GM12878 (cell line): ENCODE results near the gene YIPF6. TPM values are rescaled to one million over a fixed set of nuclear protein-coding genes. Genes with fewer than 3 reads are reported as not detected.
A peak's percentile ranks its signal among the peaks of the same experiment; 100 is the strongest.

Experiments
- ATAC-seq: fragments of 200-7000 bp; cut with Tn5 transposase; 3 replicates; pipeline ENCODE4 v1.9.1; 2020; ENCODE audit warnings: mild to moderate bottlenecking, moderate library complexity
- BruUV-seq: library from RNA; stranded (reverse); fragments of 400-500 nt; replicated peaks from 2 replicates; lab custom pipeline; 2021; lab: Mats Ljungman, UMichigan
- CTCF ChIA-PET: fragments of 300-600 bp; sonication (Branson Sonifier 250); formaldehyde crosslinking; extraction: SDS; loops from one replicate; lab custom pipeline; 2021; ENCODE audit warnings: inconsistent platforms; lab: Yijun Ruan, JAX
- POLR2A ChIA-PET: fragments of 350-600 bp; formaldehyde crosslinking; extraction: SDS; loops from one replicate; lab custom pipeline; 2021; ENCODE audit warnings: inconsistent platforms; lab: Charles Lee
- RAD21 ChIA-PET: fragments of 300-600 bp; sonication (Branson Sonifier 250); formaldehyde crosslinking; loops from one replicate; lab custom pipeline; 2023; ENCODE audit warnings: antibody characterized with exemption; ENCODE audit not compliant: unreplicated experiment; lab: Charles Lee
- SMC1A ChIA-PET: fragments of 300-600 bp; sonication (Branson Sonifier 250); formaldehyde crosslinking; loops from one replicate; lab custom pipeline; 2023; ENCODE audit not compliant: unreplicated experiment, uncharacterized antibody; lab: Charles Lee
- DNase-seq: peaks from one replicate; pipeline ENCODE4 v3.0.0-alpha.2; 2011; ENCODE audit warnings: low read depth, low spot score
- FAIRE-seq: peaks from 3 replicates; lab custom pipeline; 2011; peaks lifted over from hg19 to GRCh38; lab: Jason Lieb, UNC
- H2AFZ ChIP-seq: 2 replicates; pipeline ENCODE4 v1.6.0; 2011; ENCODE audit warnings: low read depth, low read length, control low read depth; ENCODE audit not compliant: control insufficient read depth
- H3K27ac ChIP-seq: 2 replicates; pipeline ENCODE4 v1.5.1; 2011; ENCODE audit warnings: control low read depth; ENCODE audit not compliant: control insufficient read depth, insufficient read depth
- H3K27me3 ChIP-seq, 2 experiments: replicated peaks in 1 of 2; 2 replicates each; pipeline versions ENCODE4 v1.6.0 to v1.6.1; 2011; ENCODE audit warnings: low read length in 1 of 2; ENCODE audit not compliant: control insufficient read depth in 2 of 2, insufficient read depth in 2 of 2
- H3K36me3 ChIP-seq, 2 experiments: 2 replicates each; pipeline ENCODE4 v1.5.1; 2011; ENCODE audit warnings: low read length in 1 of 2; ENCODE audit not compliant: control insufficient read depth in 2 of 2, insufficient read depth in 2 of 2
- H3K4me1 ChIP-seq: 2 replicates; pipeline ENCODE4 v1.6.1; 2011; ENCODE audit warnings: mild to moderate bottlenecking, low read length, moderate library complexity, mixed read lengths; ENCODE audit not compliant: control insufficient read depth, insufficient read depth
- H3K4me2 ChIP-seq: 2 replicates; pipeline ENCODE4 v1.6.0; 2011; ENCODE audit warnings: control low read depth; ENCODE audit not compliant: control insufficient read depth, insufficient read depth
- H3K4me3 ChIP-seq: fragments of 200-600 bp; sonication (generic); 2 replicates; pipeline ENCODE4 v1.5.1; 2016
- H3K79me2 ChIP-seq: 2 replicates; pipeline ENCODE4 v1.6.0; 2011; ENCODE audit warnings: low read length; ENCODE audit not compliant: control insufficient read depth, insufficient read depth
- H3K9ac ChIP-seq: 2 replicates; pipeline ENCODE4 v1.8.0; 2011; ENCODE audit warnings: low read length, control low read depth, mixed read lengths; ENCODE audit not compliant: control insufficient read depth, insufficient read depth
- H3K9me3 ChIP-seq: replicated peaks from 3 replicates; pipeline ENCODE4 v1.5.1; 2011; ENCODE audit warnings: mild to moderate bottlenecking, low read length; ENCODE audit not compliant: control insufficient read depth, insufficient read depth
- H4K20me1 ChIP-seq: 2 replicates; pipeline ENCODE4 v1.6.0; 2011; ENCODE audit not compliant: control insufficient read depth, insufficient read depth
- BMI1 ChIP-seq: fragments of 450-650 bp; IDR thresholded peaks from 2 replicates; pipeline ENCODE4 v1.6.1; 2016; ENCODE audit warnings: mild to moderate bottlenecking, moderate library complexity, borderline replicate concordance
- CHD2 ChIP-seq: IDR thresholded peaks from 2 replicates; pipeline ENCODE4 v1.6.1; 2011; ENCODE audit warnings: low read depth, low read length, improper control_type of control experiment, borderline replicate concordance
- CTCF ChIP-seq, 3 experiments: IDR thresholded peaks in 2 of 3; conservative IDR thresholded peaks in 1 of 3; 2 replicates each; pipeline ENCODE4 v1.5.1; 2011; ENCODE audit warnings: low read depth in 3 of 3, low read length in 3 of 3, mild to moderate bottlenecking in 3 of 3, control low read depth in 2 of 3, moderate library complexity in 2 of 3, inconsistent platforms in 1 of 3, mixed read lengths in 1 of 3; ENCODE audit not compliant: control insufficient read depth in 2 of 3, insufficient read depth in 1 of 3; ENCODE audit errors: extremely low read depth in 1 of 3
- HDAC6 ChIP-seq: fragments of 200-600 bp; sonication (generic); IDR thresholded peaks from one replicate; pipeline ENCODE4 v1.8.0; 2017; ENCODE audit warnings: antibody characterized with exemption; ENCODE audit not compliant: unreplicated experiment
- RAD21 ChIP-seq: IDR thresholded peaks from 2 replicates; pipeline ENCODE4 v1.6.1; 2011; ENCODE audit warnings: mild to moderate bottlenecking, low read depth, low read length, moderate library complexity; ENCODE audit not compliant: insufficient read depth
- SMC3 ChIP-seq: IDR thresholded peaks from 2 replicates; pipeline ENCODE4 v1.6.1; 2011; ENCODE audit warnings: low read length, improper control_type of control experiment, borderline replicate concordance
- YY1 ChIP-seq: IDR thresholded peaks from 2 replicates; pipeline ENCODE4 v1.6.1; 2011; ENCODE audit warnings: low read depth, mild to moderate bottlenecking, low read length
- ZNF592 ChIP-seq: fragments of 450-650 bp; IDR thresholded peaks from 2 replicates; pipeline ENCODE4 v1.6.1; 2017; ENCODE audit warnings: mild to moderate bottlenecking, moderate library complexity
- WGBS: methylation state at CpG from one replicate; pipeline ENCODE4 v1.1.6; 2016; ENCODE audit warnings: low lambda C conversion rate; ENCODE audit not compliant: insufficient replicate concordance, insufficient coverage; ENCODE audit errors: missing lambda C conversion rate; 5-methylcytosine and 5-hydroxymethylcytosine counted together
- in situ Hi-C: fragments of 300-500 bp; cut with MboI; formaldehyde crosslinking; loops from 9 replicates; pipeline ENCODE4 v1.14.3; 2018; ENCODE audit warnings: mixed read lengths
- intact Hi-C: fragments of 100-400 bp; cut with micrococcal nuclease; formaldehyde crosslinking; loops from one replicate; pipeline ENCODE4 v1.14.2; 2022; ENCODE audit not compliant: unreplicated experiment
- polyA plus RNA-seq, 11 experiments: library from polyadenylated mRNA; depleted of rRNA in 4 of 11; unstranded in 6 of 11; stranded (reverse) in 5 of 11; fragments of >200 nt; fragmentation: Nextera tagmentation in 4 of 11; fragmentation: Illumina TruSeq in 1 of 11; extraction: Ambion mirVana in 4 of 11; extraction: Trizol in 1 of 11; gene quantifications; 1 replicate in 1 of 11; 2 replicates in 10 of 11; pipeline versions ENCODE4 v1.2.1 to v1.2.3, GENCODE V29; 2011 to 2016; ENCODE audit warnings: inconsistent platforms in 2 of 11, missing spikeins in 2 of 11, low read depth in 1 of 11
- total RNA-seq, 4 experiments: library from RNA; depleted of rRNA in 3 of 4; stranded (reverse); fragments of >200 nt in 3 of 4; fragmentation: Illumina TruSeq in 1 of 4; extraction: Trizol in 1 of 4; gene quantifications; 2 replicates each; pipeline versions ENCODE4 v1.2.1 to v1.2.3, GENCODE V29; 2013 to 2021

The YIPF6 gene
- total and polyA plus RNA-seq, 10 of the 15 experiments (the other 5 are each of a cell fraction or from before 2014, with no cell fraction given), result 5.9 to 23.1 (median 12.2) TPM

DNA sequence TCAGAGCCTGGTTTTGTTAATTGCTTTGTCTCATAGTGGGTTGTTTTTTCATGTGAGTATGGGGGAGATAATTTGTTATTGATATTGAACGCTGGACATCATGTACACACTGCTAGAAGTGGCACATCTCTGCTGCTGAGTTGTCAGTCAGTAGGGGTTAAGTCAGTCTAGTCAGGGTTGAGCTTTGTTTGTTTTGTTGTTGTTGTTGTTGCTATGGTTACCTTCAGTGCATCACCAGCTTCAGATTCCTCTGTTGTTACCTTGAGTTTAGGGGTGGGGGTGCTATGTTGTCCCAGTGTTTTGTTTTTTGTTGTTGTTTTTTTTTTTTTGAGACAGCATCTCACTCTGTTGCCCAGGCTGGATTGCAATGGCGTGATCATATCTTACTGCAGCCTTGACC lies 9.9 kb downstream of the YIPF6 start:
- H3K79me2 ChIP-seq, result no peaks in the 10 kb centered on the region; the same call in none of the 2 replicates
- no peaks in the 10 kb centered on the region for H3K4me1 ChIP-seq
- no peaks in the 10 kb centered on the region for H4K20me1 ChIP-seq
- peak; percentile 50 for ATAC-seq
- no peaks in the 10 kb centered on the region for H3K9me3 ChIP-seq
- ChIA-PET RAD21 (interaction anchor here (0.5 to 0.9 kb wide), 2 partner anchors 39 to 202 kb away, joined by 3 read pairs; no protein-coding TSS in a partner anchor), CTCF (interaction anchor here (0.6 to 1.4 kb wide), 7 partner anchors 9 to 320 kb away, joined by 3 to 4 read pairs (median 3); partner anchors contain the start of gene EFNB1), SMC1A (interaction anchor here (1.0 kb wide), 1 partner anchor 201 kb away, joined by 4 read pairs; no protein-coding TSS in a partner anchor), POLR2A (no interaction called here)
- BruUV-seq, result no TSS peak
- intact Hi-C loops (loop anchor here (10.0 kb wide), 1 partner anchor 296 kb away; no protein-coding TSS in a partner anchor), in situ Hi-C loops (loop anchor here (5.0 to 10.0 kb wide), 2 partner anchors 204 to 876 kb away; no protein-coding TSS in a partner anchor)
- WGBS, result 21% methylated on average over 2 of the region's 2 CpGs
- H2AFZ ChIP-seq, result no peak overlapping the region
- H3K9ac ChIP-seq, result no peak overlapping the region
- DNase-seq, result no peak
- H3K36me3 ChIP-seq, result no peaks in the 10 kb centered on the region
- FAIRE-seq, result no peak
- H3K27ac ChIP-seq, result no peak overlapping the region
- H3K4me2 ChIP-seq, result no peak overlapping the region
- H3K4me3 ChIP-seq, result no peak overlapping the region
- TF ChIP-seq YY1 (no peak), BMI1 (peak; percentile 50; the same call in 1 of the 2 replicates)
- no peaks in the 10 kb centered on the region for H3K27me3 ChIP-seq

GRCh38 chrX:68511255-68511654 lies 12.4 kb downstream of the YIPF6 start:
- ChIA-PET POLR2A (no interaction called here), CTCF (interaction anchor here (0.7 to 1.8 kb wide), 6 partner anchors 80 to 296 kb away, joined by 3 to 10 read pairs (median 4); no protein-coding TSS in a partner anchor), SMC1A (interaction anchor here (0.9 to 2.2 kb wide), 5 partner anchors 8 to 314 kb away, joined by 3 to 13 read pairs (median 3); no protein-coding TSS in a partner anchor), RAD21 (interaction anchor here (1.9 kb wide), 1 partner anchor 199 kb away, joined by 8 read pairs; no protein-coding TSS in a partner anchor)
- H3K4me2 ChIP-seq, result no peak overlapping the region
- TF ChIP-seq CTCF (IDR thresholded peaks at IDR 0.05 in 2 of 3, conservative IDR thresholded peaks at IDR 0.05 in 1 of 3; ENCODE audit: control insufficient read depth in 2 of 3, extremely low read depth in 1 of 3, insufficient read depth in 1 of 3, low read depth in 3 of 3, low read length in 3 of 3), result peak; percentile 77 to 82 (median 82)
- peak; percentile 81 for TF ChIP-seq SMC3
- peak; percentile 56; the same call in 1 of the 2 replicates for TF ChIP-seq YY1
- TF ChIP-seq ZNF592, result no peak
- peak; percentile 87 for TF ChIP-seq RAD21
- TF ChIP-seq CHD2, result no peak
- no peak for TF ChIP-seq HDAC6
- no peak overlapping the region for H3K27ac ChIP-seq
- no peaks in the 10 kb centered on the region; a peak in 1 of 4 replicates for H3K36me3 ChIP-seq
- no peaks in the 10 kb centered on the region for H4K20me1 ChIP-seq
- WGBS, result 37% methylated on average over 3 of the region's 3 CpGs
- ATAC-seq, result peak; percentile 78
- H3K4me3 ChIP-seq, result no peak overlapping the region
- in situ Hi-C loops, result no loop called here
- no peaks in the 10 kb centered on the region; the same call in 1 of the 2 replicates for H3K79me2 ChIP-seq
- H3K9me3 ChIP-seq, result no peaks in the 10 kb centered on the region
- H2AFZ ChIP-seq, result no peak overlapping the region
- FAIRE-seq, result peak; percentile 68
- intact Hi-C loops, result loop anchor here (1.0 kb wide), 1 partner anchor 200 kb away; no protein-coding TSS in a partner anchor
- no peak for DNase-seq
- BruUV-seq, result no TSS peak
- H3K27me3 ChIP-seq, result no peaks in the 10 kb centered on the region
- H3K9ac ChIP-seq, result no peak overlapping the region
- H3K4me1 ChIP-seq, result no peaks in the 10 kb centered on the region
